Measurements from ENCODE around the gene ENOX1. TPM values are rescaled to one million over a fixed set of nuclear protein-coding genes. Genes with fewer than 3 reads are reported as not detected.

ENOX1 gene
- total RNA-seq, 1 experiment from 2014 or later: 0.95 TPM

- CTCF ChIA-PET: no interaction called here
- no TSS peak for BruUV-seq (replicated peaks)
Measured at GRCh38 chr13:43732726-43733125, 54.0 kb downstream of the ENOX1 start.

GRCh38 chr13:43731296-43731695 lies 55.5 kb downstream of the ENOX1 start:
- H4K20me1 ChIP-seq (ENCODE audit: low read length): no peaks in the 10 kb centered on the region
- ATAC-seq: no peak
- no peak overlapping the region for H3K4me3 ChIP-seq (ENCODE audit: low read length)
- ChIA-PET CTCF (no interaction called here), POLR2A (ENCODE audit: unreplicated experiment) (interaction anchor here (0.5 kb wide), 1 partner anchor 303 kb away, joined by 5 read pairs; no protein-coding TSS in a partner anchor)
- H3K9me2 ChIP-seq (replicated peaks; ENCODE audit: low read length): no peaks in the 10 kb centered on the region
- no TSS peak for BruUV-seq (replicated peaks)
- H3K79me2 ChIP-seq (ENCODE audit: low read length): no peaks in the 10 kb centered on the region
- no peak overlapping the region for H3K27ac ChIP-seq (ENCODE audit: low read length)
- H3K9ac ChIP-seq (ENCODE audit: low read length): no peak overlapping the region
- H3K36me3 ChIP-seq (ENCODE audit: low read depth, low read length): no peaks in the 10 kb centered on the region
- H3K4me1 ChIP-seq (ENCODE audit: insufficient read depth, low read length): no peaks in the 10 kb centered on the region
- H3K9me3 ChIP-seq (ENCODE audit: low read length): no peaks in the 10 kb centered on the region
- no peaks in the 10 kb centered on the region for H3F3A ChIP-seq (ENCODE audit: low read length, unreplicated experiment)
- no peak for DNase-seq
- H2AFZ ChIP-seq (ENCODE audit: low read length): no peak overlapping the region
- H3K4me2 ChIP-seq (ENCODE audit: low read length): no peak overlapping the region
- TF ChIP-seq EZH2 (IDR thresholded peaks at IDR 0.05; ENCODE audit: low read length, unreplicated experiment): no peak
- TF ChIP-seq EZH2phosphoT487 (IDR thresholded peaks at IDR 0.05; ENCODE audit: borderline replicate concordance, low read length): no peak
- TF ChIP-seq CTCF (conservative IDR thresholded peaks at IDR 0.05; ENCODE audit: low read depth, low read length): no peak
- H3K27me3 ChIP-seq (ENCODE audit: low read length): no peaks in the 10 kb centered on the region
- intact Hi-C loops (cut with micrococcal nuclease): no loop called here

More at GRCh38 chr13:43732726-43733125, 54.0 kb downstream of the ENOX1 start:
- no peaks in the 10 kb centered on the region for H3K4me1 ChIP-seq (ENCODE audit: insufficient read depth, low read length)
- H3K4me3 ChIP-seq (ENCODE audit: low read length): no peak overlapping the region
- H3K9me2 ChIP-seq (replicated peaks; ENCODE audit: low read length): no peaks in the 10 kb centered on the region
- no peak for ATAC-seq
- DNase-seq: no peak
- TF ChIP-seq EZH2 (IDR thresholded peaks at IDR 0.05; ENCODE audit: low read length, unreplicated experiment): no peak
- TF ChIP-seq CTCF (conservative IDR thresholded peaks at IDR 0.05; ENCODE audit: low read depth, low read length): no peak
- no peak for TF ChIP-seq EZH2phosphoT487 (IDR thresholded peaks at IDR 0.05; ENCODE audit: borderline replicate concordance, low read length)
- no peaks in the 10 kb centered on the region for H3K9me3 ChIP-seq (ENCODE audit: low read length)
- H4K20me1 ChIP-seq (ENCODE audit: low read length): no peaks in the 10 kb centered on the region
- H3K27ac ChIP-seq (ENCODE audit: low read length): no peak overlapping the region
- POLR2A ChIA-PET (ENCODE audit: unreplicated experiment): no interaction called here
- intact Hi-C loops (cut with micrococcal nuclease): no loop called here
- no peak overlapping the region for H3K4me2 ChIP-seq (ENCODE audit: low read length)
- no peak overlapping the region for H3K9ac ChIP-seq (ENCODE audit: low read length)
- H3F3A ChIP-seq (ENCODE audit: low read length, unreplicated experiment): no peaks in the 10 kb centered on the region
- H3K79me2 ChIP-seq (ENCODE audit: low read length): no peaks in the 10 kb centered on the region
- no peaks in the 10 kb centered on the region for H3K27me3 ChIP-seq (ENCODE audit: low read length)
- H2AFZ ChIP-seq (ENCODE audit: low read length): no peak overlapping the region
- H3K36me3 ChIP-seq (ENCODE audit: low read depth, low read length): no peaks in the 10 kb centered on the region

GRCh38 chr13:43730642-43731041 lies 56.1 kb downstream of the ENOX1 start:
- H2AFZ ChIP-seq (ENCODE audit: low read length): no peak overlapping the region
- ChIA-PET POLR2A (ENCODE audit: unreplicated experiment) (no interaction called here), CTCF (no interaction called here)
- no peaks in the 10 kb centered on the region for H3K36me3 ChIP-seq (ENCODE audit: low read depth, low read length)
- no TSS peak for BruUV-seq (replicated peaks)
- no peaks in the 10 kb centered on the region for H3K9me3 ChIP-seq (ENCODE audit: low read length)
- no peak overlapping the region for H3K4me2 ChIP-seq (ENCODE audit: low read length)
- DNase-seq (no peak), ATAC-seq (no peak)
- no peaks in the 10 kb centered on the region for H3K27me3 ChIP-seq (ENCODE audit: low read length)
- no peaks in the 10 kb centered on the region for H3K9me2 ChIP-seq (replicated peaks; ENCODE audit: low read length)
- no peaks in the 10 kb centered on the region for H4K20me1 ChIP-seq (ENCODE audit: low read length)
- no peaks in the 10 kb centered on the region for H3F3A ChIP-seq (ENCODE audit: low read length, unreplicated experiment)
- H3K27ac ChIP-seq (ENCODE audit: low read length): no peak overlapping the region
- intact Hi-C loops (cut with micrococcal nuclease): no loop called here
- no peaks in the 10 kb centered on the region for H3K4me1 ChIP-seq (ENCODE audit: insufficient read depth, low read length)
- H3K9ac ChIP-seq (ENCODE audit: low read length): no peak overlapping the region
- no peak overlapping the region for H3K4me3 ChIP-seq (ENCODE audit: low read length)
- no peak for TF ChIP-seq CTCF (conservative IDR thresholded peaks at IDR 0.05; ENCODE audit: low read depth, low read length)
- no peak for TF ChIP-seq EZH2phosphoT487 (IDR thresholded peaks at IDR 0.05; ENCODE audit: borderline replicate concordance, low read length)
- no peak for TF ChIP-seq EZH2 (IDR thresholded peaks at IDR 0.05; ENCODE audit: low read length, unreplicated experiment)
- H3K79me2 ChIP-seq (ENCODE audit: low read length): no peaks in the 10 kb centered on the region
